GM19035 (cell line): ENCODE data around the gene RASSF3.
"Not testable (repeated sequence)": the region's sequence is repeated elsewhere in the genome, so short reads cannot be mapped to it uniquely, and the experiment has no call there.

Source experiments
- ATAC-seq: cut with Tn5 transposase; IDR thresholded peaks from one replicate; pipeline ENCODE4 v1.9.1; 2021; ENCODE audit not compliant: unreplicated experiment

Gene RASSF3

DNA sequence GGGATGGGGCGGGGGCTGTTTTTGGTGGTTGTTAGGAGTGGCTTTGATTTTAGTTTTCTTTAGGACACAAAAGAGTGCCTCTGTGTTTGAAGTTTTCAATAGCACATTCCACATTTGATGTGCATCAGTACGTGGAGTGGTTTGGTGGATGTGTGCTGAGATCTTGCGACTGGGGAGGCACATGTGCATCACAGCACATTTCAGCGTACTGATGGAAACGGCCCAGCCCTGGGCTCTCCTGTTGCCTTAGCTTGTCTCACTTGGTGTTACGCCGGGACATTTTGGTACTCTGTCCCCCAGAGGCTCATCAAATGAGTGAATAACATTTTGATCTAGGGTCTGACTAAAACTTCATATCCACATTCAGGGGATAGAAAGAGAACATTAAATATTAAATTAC is 78.4 kb downstream of the RASSF3 start:
- ATAC-seq: no peak

DNA sequence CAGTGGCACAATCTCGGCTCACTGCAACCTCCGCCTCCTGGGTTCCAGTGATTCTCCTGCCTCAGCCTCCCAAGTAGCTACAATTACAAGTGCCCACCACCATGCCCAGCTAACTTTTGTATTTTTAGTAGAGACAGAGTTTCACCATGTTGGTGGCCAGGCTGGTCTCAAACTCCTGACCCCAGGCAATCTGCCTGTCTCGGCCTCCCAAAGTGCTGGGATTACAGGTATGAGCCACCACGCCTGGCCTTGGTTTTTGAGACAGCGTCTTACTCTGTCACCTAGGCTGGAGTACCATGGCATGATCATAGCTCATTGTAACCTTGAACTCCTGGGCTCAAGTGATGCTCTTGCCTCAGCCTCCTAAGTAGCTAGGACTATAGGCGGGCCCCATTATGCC is 79.9 kb downstream of the RASSF3 start:
- not testable (repeated sequence) for ATAC-seq

DNA sequence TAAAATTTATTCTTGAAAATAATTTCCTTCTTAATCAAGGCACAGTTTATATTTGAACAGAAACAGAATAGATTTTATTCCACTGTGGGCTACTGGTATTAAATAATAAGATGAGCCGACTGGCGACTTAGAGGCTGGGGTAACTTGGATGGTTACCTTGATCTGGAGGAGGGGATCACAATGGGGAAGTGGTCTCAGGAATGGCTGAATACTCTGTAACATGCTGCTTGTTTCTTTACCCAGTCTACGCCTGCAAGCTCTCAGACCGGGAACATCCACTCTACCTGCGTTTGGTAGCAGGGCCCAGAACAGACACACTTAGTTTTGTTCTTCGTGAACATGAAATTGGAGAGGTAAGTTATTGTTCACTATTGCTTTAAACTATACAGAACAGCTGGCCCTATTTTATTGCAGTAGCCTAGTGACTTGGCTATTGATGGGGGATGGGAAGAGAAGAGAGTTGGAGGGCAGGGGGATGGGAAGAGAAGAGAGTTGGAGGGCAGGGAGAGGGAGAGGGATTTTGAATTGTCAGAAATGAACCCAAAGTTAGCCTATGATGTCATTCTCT is 81.0 kb downstream of the RASSF3 start:
- no peak for ATAC-seq

DNA sequence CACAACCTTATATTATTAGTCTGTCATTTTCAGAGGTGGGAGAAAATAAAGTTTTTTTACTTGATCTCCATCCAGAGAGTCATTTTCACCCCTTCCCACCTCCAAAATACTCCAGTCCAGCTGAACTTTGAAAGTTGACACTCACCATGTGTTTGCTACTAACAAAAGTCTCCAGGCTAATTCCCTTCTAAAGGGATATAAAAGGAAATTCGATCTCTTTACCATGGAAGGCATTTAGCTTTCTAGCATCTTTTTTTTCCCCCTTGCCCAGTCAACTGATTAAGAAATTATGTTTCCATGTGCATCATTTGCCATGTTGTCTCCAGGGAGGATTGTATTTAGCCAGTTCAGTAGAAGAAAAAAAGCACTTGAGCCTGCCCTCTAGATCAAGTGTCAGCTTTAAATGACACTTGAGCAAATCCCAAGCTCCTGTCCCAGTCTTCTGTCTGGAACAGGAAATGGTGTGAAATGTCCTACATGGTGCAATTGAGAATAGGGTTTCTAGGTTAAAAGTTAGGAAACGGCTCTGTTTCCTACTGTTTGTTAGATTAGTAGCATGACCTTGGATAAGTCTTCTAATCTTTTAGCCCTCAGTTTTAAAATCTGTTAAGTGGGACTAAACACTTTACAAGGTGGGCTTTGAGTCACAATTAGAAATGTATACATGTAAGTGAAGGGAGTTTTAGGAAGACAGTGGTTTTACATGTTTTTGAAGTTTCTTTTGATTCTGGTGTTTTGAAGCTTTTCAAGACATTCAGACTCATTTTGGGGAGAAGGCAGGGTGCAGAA is 81.7 kb downstream of the RASSF3 start:
- no peak for ATAC-seq

DNA sequence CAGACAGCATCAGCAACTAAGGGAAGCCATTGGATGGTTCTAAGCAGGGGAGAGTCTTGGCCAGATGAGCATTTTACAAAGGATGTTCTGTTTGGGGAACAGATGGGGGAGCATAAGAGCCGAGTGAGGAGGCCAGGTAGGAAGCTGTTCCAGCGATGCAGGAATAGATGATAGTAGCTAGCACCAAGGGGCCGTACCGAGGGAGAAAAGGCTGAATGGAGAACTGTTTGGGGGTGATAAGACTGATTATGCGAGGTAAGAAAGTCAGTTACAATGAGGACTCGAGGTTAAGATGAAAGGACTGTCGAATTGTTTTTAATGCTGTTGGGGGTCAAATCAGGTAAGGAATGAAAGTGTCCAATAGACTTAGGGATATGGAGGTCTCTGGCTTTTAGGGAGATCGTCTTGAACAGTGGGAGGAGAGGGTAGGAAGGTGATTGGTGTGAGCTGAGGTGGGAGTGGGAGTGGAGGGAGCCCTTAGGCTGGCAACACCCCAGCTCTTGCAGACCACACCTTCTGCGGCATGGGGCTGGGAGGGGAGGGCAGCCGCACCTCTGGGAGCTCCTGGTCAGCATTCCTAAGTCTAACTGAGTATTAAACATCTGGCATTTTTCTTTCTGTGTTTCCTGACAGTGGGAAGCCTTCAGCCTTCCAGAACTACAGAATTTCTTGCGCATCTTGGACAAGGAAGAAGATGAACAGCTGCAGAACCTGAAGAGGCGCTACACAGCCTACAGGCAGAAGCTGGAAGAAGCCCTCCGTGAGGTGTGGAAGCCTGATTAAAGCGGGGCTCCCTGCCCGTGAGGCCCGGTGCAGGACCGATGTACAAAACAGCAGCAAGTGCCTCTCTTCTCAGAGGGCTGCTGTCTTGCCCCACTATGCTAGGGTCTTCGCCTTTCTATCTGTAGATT is 84.1 kb downstream of the RASSF3 start:
- no peak for ATAC-seq

DNA sequence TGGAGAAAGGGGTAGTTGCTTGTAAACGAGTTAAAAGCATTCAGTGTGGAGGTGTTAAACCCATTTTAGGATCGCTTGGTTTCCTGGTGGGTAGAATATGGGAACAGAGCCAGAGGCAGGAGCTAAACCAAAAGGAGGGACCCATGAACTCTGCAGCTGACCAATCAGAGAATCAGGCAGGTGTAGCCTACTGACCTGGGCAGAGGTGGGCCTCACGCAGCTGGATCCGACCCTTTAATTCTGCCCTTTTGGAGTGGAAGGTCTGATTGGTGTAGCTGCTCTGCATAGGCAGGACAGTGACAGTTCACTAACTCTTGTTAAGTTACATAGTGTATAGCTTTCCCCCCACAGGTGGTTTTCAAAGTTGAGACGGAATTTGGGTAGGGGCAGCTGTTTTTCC is 85.3 kb downstream of the RASSF3 start:
- ATAC-seq: no peak

DNA sequence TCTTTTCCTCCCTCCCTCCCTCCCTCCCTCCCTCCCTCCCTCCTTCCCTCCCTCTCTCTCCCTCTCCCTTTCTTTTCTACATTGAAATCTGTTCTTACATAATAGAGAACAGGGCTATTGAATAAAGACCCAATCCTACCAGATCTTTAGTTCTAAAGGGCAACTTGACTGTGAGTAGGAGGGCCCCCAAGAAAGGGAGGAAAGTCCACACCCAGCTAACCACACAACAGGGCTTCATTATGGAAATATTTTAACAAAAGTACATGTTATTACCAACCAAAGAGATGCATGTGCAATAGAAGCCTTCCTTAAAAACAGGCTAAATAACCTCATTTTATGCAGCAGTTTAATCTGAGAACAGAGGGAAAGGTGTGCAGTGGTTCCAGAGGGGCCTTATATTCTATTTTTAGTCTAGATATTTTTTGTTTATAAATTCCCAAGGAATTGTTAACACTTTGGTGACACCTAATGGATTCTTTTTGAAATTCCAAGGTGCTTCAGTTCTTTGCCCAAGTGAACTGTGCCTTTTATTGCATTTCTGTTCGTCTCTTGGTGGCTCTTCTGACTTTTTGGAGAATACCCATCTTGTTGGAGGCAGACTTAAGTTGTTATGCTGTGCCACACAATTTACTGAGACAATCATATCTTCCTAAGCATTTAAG is 85.9 kb downstream of the RASSF3 start:
- ATAC-seq: no peak

DNA sequence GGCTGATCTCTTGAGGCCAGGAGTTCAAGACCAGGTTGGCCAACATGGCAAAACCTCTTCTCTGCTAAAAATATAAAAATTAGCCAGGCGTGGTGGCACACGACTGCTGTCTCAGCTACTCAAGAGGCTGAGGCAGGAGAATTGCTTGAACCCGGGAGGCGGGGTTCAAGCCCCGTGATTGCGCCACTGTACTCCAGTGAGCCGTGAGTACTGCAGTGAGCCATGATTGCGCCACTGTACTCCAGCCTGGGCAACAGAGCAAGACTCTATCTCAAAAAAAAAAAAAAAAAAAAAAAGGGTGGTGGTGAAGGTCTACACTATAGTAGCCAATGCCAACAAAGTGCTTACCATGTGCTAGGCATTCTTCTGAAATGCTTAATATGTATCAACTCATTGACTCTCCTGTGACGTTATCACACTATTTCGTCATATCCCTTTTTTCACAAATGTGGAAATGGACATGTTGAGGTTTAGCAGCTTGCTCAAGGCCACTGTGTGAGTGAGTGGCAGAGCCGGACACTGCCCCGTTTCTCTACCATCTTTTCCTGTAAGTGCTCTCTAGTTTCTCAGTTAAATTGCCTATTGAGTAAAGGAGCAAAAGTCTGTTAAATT is 89.3 kb downstream of the RASSF3 start:
- no peak for ATAC-seq

DNA sequence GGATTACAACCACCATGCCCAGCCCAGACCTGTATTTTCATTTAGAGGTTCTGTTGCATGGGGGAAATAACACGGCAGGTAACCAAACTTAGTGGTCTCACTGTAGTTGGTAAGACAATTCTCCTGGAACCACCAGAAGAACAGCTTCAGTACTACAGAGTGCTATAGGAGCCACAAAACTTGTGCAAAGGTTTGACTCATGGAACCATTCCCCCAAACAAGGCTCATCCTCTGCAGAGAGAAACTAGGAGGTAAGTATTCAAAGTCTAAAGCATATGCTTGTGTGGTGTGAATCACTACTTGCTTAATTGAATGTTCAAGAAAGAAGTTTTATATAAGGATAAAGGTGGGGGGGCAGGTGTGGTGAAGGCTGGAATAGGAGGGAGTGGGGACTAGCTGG is 90.2 kb downstream of the RASSF3 start:
- no peak for ATAC-seq

DNA sequence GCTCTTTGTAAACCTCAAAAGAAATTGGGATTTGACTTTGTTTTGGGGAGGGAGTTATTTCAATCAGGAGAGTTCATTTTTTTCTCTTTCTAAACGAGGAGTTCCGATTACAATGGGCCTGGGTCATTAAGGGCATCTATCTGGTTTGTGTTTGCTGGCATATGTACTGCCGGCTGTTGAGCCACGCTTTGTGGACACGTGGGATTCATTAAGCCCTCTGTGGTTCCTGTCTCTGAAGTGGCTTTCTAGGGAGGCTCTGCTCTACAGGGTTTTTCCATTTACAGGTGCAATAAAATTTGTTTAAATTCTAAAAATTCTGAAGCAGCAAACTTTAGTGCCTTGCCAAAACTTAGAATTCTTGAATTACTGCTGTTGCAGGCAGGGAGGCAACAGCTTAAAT is 91.0 kb downstream of the RASSF3 start:
- ATAC-seq: no peak

DNA sequence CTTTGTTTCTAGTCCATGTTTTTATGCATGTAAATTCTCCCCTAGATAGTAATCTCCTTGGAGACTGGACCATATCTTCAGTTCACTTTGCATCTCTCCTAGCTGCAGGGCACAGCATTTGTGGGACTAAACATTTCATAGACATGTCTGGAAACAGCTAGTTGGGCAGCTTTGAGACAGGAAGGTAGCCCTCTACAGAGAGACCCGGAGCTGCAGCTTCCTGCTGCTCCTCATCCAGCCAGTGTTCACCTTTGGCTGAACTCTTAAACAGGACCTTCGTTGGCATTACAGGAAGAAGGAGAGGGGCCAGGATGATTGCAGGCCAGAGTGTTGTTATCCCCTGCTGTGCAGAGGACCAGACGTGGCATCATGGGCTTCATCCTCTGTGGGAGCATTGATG is 96.0 kb downstream of the RASSF3 start:
- no peak for ATAC-seq

DNA sequence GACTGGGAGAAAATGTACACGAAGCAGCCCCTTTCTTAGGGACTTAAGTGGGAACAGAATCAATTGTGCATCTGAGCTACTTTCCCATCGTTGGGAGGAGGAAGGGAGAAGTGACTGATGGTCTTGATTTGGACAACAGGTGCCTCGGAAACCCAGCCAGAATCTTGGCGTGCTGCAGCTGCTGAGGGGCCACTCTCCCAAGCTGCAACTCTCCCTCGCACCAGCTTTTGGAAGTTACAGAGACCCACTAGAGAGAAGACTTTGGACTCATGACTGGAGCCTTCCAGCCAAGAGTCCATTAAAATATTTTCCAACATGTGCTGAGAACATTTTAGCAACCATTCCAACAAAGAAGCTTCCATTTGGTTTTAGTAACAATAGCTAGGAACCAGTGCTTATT is 96.6 kb downstream of the RASSF3 start:
- ATAC-seq: no peak

DNA sequence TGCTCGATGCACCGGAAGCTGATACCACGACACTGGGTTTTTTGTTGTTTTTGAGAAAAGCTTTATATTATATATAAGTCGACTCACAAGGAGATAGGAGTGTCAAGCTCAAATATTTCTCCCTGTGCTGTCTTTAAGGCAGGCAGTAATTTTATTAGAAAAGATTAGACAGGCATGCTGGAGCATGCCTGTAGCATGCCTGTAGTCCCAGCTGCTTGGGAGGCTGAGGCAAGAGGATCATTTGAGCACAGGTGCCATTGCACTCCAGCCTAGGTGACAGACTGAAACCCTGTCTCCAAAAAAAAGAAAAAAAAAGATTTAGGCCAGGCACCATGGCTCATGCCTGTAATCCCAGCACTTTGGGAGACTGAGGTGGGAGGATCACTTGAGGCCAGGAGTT is 97.1 kb downstream of the RASSF3 start:
- no peak for ATAC-seq

DNA sequence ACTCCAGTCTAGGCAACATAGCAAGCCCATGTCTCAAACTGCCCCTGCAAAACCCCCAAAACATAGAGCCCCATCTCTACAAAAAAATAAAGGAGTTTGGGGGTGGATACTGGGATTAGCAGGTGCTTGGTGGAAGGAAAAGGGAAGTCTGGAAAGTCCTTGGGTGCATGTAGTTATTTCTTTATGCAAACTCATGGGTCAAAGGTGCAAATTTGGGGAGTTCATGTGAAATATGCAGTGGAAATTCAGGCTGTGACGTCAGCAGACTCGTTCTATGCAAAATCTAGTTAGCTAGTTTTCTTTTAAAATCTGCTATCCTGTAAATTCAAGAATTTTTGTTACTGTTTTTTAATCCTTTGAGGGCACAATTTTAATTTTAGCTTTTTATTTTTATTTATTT is 97.6 kb downstream of the RASSF3 start:
- ATAC-seq: no peak

DNA sequence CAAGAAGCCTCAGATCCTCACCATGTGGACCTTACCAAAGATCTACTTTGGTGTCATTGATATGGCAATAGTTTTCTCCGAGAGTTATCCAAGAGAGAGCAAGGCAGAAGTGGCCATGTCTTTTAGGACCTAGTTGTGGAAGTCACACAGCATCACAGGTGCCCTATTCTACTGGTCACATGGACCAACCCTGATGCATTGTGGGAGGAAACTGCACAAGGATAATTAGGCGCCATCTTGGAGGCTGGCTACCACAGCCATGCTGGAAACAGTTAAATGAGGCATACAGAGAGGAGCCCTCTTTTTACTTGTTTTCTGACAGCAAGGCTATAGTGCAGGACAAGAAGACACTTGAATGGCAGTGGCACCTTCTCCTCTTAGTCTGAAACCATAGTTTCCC is 99.1 kb downstream of the RASSF3 start:
- no peak for ATAC-seq

DNA sequence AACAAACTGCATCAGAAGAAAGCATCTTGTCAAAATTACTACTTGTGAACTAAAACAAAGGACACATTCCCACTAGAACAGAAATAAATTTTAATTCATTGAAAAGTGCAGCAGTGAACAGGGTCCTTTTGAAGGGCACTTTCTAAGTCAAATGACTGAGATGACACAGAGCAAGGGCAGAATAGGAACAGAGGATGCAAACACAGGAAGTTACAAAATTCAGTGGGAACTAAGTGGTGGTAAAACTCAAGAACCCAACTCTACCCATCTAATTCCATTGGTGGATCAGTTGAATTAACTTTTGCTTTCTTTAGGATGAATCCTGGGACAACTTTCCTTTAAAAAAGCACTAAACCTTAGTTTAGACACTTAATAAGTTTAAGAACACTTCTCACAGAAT is 103.1 kb downstream of the RASSF3 start:
- no peak for ATAC-seq

DNA sequence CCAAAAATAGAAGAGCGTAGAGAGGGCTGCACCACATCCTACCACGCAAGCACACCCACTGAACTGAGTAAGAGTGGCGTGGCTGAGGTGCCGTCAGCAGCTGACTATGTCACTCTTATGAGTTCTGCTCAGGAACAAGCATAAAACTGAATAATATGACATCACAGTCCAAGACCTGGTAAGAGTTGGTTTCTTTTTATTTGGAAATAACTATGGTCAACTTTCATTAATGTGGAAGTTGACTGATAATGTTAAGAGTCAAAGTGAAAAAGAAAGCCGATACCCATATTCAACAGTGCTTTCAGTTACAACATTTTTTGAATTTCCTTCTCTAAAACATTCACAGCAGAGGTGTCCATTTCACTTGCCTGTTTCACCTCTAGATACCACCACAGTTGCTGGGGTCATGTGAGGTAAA is 104.3 kb downstream of the RASSF3 start:
- ATAC-seq: peak; percentile 82

DNA sequence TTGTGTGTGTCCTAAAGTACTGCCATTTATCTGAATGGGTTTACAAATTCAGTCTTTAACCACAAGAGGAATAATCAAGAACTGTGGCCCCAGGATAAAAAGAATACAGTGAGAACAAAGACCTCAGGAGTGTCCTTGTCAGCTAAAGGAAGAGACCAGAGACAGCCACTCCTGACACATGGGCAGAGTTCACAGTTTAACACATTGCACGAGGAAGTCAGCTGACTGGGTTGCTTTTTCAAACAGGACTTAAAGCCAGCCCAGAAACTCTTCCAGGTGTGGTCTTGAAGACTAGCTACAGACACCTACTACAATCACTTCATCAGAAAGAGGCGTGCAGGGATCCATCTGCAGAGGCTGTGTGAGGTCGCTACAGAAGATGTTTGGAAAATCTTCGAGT is 106.1 kb downstream of the RASSF3 start:
- ATAC-seq: no peak

DNA sequence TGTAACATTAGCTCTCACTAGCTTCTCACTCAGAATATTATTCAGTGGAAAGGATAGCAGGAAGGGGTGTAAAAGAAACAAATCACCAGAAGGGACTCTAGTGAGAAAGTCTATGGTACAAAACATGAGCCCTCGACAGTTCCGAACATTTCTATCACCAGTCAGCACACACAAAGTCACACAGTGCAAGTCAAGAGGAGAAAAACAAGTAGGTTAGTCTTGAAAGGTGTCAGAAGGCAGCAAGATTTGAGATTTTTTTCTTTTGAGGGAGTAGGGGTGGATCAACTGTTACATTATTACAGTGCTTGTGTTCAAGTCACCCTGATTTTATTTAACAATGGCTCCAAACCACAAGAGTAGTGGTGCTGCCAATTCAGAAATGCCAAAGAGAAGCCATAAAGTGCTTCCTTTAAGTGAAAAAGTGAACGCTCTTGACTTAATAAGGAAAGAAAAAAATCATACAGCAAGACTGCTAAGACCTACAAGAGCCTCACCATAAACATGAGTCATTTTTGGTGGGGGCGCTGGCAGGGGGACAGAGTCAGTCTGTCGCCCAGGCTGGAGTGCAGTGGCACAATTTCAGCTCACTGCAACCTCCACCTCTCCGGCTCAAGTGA is 106.7 kb downstream of the RASSF3 start:
- no peak for ATAC-seq

DNA sequence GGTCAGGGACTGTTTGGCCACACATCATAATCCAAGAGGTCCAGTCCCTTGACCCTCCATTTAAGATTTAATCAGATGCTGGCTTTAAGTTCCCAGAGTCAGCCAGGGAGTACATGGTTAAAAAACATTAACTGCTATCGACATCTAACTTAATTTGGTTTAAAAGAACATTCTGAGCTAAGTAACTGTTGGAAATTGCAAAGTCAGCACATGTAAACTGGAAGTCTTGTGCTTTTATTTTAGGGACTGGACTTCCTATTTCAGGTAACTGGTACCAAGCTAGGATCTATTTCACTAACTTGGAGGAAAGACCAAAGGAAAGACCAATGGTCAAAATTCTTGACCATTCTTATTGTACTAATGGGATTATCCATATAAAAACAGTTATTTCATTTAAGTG is 108.4 kb downstream of the RASSF3 start:
- ATAC-seq: no peak

DNA sequence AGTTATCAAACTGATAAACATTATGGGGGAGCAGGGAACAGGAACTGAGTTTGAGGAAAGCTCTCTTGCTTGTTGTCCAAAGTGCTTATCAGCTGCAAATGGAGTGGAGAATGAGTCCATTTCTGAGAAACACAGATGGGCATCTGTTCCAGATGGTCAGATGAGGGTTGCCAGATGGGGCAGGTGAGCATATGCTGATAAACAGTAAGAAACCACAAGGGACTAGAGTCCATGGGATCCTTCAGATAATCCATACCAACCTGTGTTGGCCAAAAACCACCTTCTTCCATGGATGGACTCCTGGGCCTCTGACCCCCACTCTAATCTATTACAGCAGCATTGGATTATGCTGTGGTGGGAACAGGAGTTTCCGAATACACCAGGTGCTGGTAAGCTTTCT is 110.6 kb downstream of the RASSF3 start:
- ATAC-seq: no peak
